NCI-H510A treated with DMSO at 0.1 percent for 48 hours (cell line): ENCODE measurements around the gene RNF151.
A peak's percentile ranks its signal among the peaks of the same experiment; 100 is the strongest.

Source experiments
- DNase-seq: peaks from one replicate; lab custom pipeline; 2025; lab: John Stamatoyannopoulos, UW

The RNF151 gene

GRCh38 chr16:1992704-1993317 is 26.2 kb downstream of the RNF151 start:
- no peak for DNase-seq

GRCh38 chr16:1993731-1994131 is 27.1 kb downstream of the RNF151 start:
- no peak for DNase-seq

- no peak for DNase-seq
Measured at GRCh38 chr16:1997494-1998359, 31.1 kb downstream of the RNF151 start.

GRCh38 chr16:1998360-1998835 is 31.7 kb downstream of the RNF151 start:
- DNase-seq, result no peak

- DNase-seq, result no peak
Measured at GRCh38 chr16:1998852-1999801, 32.5 kb downstream of the RNF151 start.

GRCh38 chr16:1999866-2000514 is 33.3 kb downstream of the RNF151 start:
- DNase-seq, result no peak

- no peak for DNase-seq
Measured at GRCh38 chr16:2001035-2001434, 34.4 kb downstream of the RNF151 start.

- DNase-seq, result no peak
Measured at GRCh38 chr16:2001456-2002355, 35.0 kb downstream of the RNF151 start.

- DNase-seq, result no peak
Measured at GRCh38 chr16:2002406-2003230, 36.0 kb downstream of the RNF151 start.

- DNase-seq, result no peak
Measured at GRCh38 chr16:2003231-2003826, 36.7 kb downstream of the RNF151 start.

GRCh38 chr16:2003827-2004641 is 37.4 kb downstream of the RNF151 start:
- DNase-seq, result peak; percentile 68

GRCh38 chr16:2004795-2005517 is 38.3 kb downstream of the RNF151 start:
- DNase-seq, result no peak

GRCh38 chr16:2005646-2006045 is 39.0 kb downstream of the RNF151 start:
- no peak for DNase-seq

GRCh38 chr16:2006317-2006716 is 39.7 kb downstream of the RNF151 start:
- DNase-seq, result no peak

- DNase-seq, result no peak
Measured at GRCh38 chr16:2007081-2007836, 40.6 kb downstream of the RNF151 start.

GRCh38 chr16:2008009-2008526 is 41.4 kb downstream of the RNF151 start:
- no peak for DNase-seq
